Brain pericyte (primary cell): ENCODE results near the gene CYP19A1.

Experiments used
- DNase-seq: peaks from one replicate; pipeline ENCODE4 v3.0.0-alpha.2; 2012; ENCODE audit warnings: low read depth, low spot score

CYP19A1 gene

GRCh38 chr15:51338496-51338895 is at the start of gene CYP19A1:
Gene CYP19A1 (minus strand): TSS chr15:51338596. CDS start chr15:51242912, 95,684 bp downstream.
- DNase-seq = no peak

- DNase-seq = no peak
Measured at GRCh38 chr15:51387699-51388041, 49.3 kb upstream of the CYP19A1 start.

GRCh38 chr15:51386960-51387698 is 48.7 kb upstream of the CYP19A1 start:
- no peak for DNase-seq

DNA sequence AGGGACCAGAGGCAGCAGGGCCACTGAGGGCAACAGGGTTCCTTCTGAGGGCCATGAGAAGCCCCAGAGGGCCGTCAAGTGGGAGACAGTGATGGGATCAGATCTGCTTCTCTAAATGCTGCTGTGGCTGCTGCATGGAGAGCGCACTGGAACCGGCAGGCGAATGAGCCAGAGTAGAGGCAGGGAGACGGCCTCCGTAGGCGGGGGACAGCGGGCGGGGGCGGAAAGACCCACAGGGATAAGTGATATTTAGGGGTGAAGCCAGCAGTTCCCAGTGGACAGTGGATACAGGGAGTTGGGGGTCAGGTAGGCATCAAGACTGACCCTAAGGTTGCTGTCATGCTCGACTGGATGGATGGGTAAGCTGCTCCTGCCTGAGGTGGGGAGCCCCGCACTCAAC is 48.1 kb upstream of the CYP19A1 start:
- no peak for DNase-seq

GRCh38 chr15:51386029-51386428 is 47.6 kb upstream of the CYP19A1 start:
- DNase-seq = no peak

GRCh38 chr15:51382787-51383186 is 44.4 kb upstream of the CYP19A1 start:
- no peak for DNase-seq

DNA sequence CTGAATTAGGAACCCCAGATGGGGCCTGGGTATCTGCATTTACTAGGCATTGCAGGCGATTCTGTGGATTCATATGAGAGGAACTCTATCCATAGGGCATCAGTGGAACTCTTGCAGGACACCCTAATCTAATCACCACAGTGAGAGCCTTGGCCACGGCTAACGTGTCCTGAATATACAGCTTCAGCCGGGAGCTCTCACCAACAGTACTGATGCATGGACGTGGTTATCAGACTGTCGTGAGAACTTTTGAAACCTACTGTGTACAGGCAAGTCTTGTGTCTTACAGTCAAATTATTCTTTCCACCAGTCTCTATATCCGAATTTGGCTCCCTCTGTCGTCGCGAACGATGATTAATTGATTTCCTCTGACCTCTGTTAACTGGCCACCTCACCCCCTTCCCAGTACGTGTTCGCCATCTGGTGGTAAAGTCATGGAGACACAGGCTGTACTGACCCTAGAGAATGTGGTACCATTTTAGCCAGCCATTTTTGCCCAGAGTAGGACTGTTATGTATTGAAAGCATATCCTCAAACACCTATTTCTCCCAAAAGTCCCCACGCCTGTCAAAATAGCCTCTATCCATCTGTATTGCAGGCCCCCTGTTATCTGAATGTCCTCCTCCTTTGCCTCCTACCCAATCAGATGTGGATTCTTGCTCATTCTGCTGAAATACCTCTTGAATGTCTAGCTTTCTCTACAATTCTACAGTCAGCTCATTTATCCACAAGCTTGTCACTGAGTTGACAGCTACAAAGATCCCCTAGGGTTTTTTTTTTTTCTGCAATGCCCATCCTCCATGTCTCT is 42.8 kb upstream of the CYP19A1 start:
- no peak for DNase-seq

GRCh38 chr15:51379390-51379789 is 41.0 kb upstream of the CYP19A1 start:
- DNase-seq = no peak

- DNase-seq = no peak
Measured at GRCh38 chr15:51378406-51378805, 40.0 kb upstream of the CYP19A1 start.

GRCh38 chr15:51377038-51377786 is 38.8 kb upstream of the CYP19A1 start:
- DNase-seq = no peak

GRCh38 chr15:51375966-51376640 is 37.7 kb upstream of the CYP19A1 start:
- no peak for DNase-seq

- DNase-seq = no peak
Measured at GRCh38 chr15:51374131-51374530, 35.7 kb upstream of the CYP19A1 start.

DNA sequence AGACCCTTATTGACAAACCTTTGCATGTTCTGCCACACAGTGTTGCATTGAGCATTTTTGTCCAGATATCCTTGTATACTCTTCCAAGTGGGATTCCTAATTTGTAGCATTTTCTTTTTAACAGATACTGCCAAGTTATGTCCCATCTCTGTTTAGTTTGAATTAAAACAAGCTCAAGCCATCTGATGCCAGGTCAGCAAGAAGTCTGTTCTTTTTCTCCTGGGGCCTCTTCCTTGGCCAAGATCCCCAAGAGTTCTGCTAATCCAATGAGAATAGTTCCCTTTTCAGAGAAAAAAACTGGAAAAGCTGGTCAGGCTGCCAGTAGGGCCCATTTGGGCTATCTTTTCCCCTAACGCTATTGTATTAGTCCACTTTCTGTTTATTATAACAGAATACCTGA is 32.9 kb upstream of the CYP19A1 start:
- no peak for DNase-seq

DNA sequence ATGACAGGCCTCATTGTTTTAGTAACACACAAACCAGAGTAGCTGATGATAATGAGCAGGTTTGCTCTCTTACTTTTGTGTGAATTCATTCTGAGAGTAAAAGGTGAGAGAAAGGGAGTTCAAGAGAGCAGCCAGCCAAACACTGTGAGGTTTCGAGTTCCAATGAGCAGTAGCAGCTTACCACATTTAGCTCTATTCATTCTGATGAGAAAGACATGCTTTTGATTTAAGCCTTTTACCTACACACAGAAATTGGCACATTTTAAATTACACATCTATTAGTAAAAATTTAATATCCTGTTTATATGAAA is 31.0 kb upstream of the CYP19A1 start:
- DNase-seq = no peak

GRCh38 chr15:51368751-51369450 is 30.5 kb upstream of the CYP19A1 start:
- no peak for DNase-seq

DNA sequence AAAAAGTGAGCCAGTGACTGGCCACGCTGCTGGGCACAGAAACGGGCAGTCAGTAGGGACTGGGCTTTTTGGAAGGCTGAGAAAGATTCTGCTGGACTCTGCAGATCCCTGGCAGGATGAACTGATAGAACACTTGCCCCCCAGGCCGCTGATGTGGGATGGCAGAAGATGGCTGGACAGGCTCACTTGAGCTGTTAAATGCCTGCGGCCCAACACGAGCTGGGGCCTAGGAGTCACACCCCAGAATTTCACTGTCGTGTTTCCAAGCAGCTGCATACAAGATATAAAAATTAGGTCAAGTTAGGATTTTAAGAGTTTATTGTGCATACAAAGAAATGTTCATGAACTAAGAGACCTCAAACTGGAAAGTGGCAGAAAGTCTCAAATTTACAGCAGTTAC is 29.9 kb upstream of the CYP19A1 start:
- DNase-seq = no peak

GRCh38 chr15:51367322-51367976 is 29.1 kb upstream of the CYP19A1 start:
- no peak for DNase-seq

- DNase-seq = no peak
Measured at GRCh38 chr15:51366920-51367319, 28.5 kb upstream of the CYP19A1 start.

DNA sequence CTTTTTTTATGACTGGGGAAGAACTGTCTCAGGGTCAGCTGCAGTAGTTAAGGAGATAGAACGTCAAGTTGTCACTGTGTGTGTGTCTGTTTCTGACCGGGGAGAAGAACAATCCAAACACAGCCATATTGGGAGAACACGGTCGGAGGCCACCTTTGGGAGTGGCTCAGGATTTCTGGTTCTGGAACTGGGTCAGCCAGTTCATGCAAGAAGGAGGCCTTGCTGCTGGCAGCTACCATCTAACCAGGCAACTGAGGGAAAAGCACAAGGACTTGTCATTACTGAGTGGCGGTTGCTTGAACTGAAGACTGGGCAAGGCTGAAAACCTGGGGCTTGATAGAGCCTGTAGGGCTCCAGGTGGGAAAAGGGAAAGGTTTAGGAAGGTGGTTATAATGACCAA is 27.7 kb upstream of the CYP19A1 start:
- DNase-seq = no peak

DNA sequence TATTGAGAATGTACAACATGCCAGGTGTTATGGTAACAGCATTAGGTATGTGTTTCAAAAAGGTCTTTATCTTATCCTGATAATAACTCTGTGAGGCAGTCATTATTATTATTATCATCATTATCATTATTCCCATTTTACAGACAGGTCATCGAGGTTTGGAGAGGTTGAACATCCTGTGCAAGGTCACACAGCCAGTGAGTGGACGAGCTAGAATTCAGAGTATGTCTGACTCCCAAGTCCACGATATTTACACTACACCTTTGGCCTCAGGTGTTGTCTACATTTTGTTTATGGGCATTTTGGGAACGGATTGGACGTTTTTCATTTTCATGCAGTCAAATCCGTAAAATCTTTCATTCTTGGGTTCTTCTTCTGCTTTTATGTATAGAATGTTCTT is 27.0 kb upstream of the CYP19A1 start:
- DNase-seq = no peak

- DNase-seq = no peak
Measured at GRCh38 chr15:51363383-51363782, 25.0 kb upstream of the CYP19A1 start.
